Mononuclear cell (primary cell): ENCODE data around the gene PCYOX1L. TPM values are rescaled to one million over a fixed set of nuclear protein-coding genes. Genes with fewer than 3 reads are reported as not detected.
"Not testable (repeated sequence)": the region's sequence is repeated elsewhere in the genome, so short reads cannot be mapped to it uniquely, and the experiment has no call there.

Experiments used
- H3K27me3 ChIP-seq: 2 replicates; pipeline ENCODE4 v1.6.0; 2011; ENCODE audit warnings: low read length, control low read depth; ENCODE audit not compliant: insufficient read depth
- H3K4me1 ChIP-seq: 2 replicates; pipeline ENCODE4 v1.5.1; 2011; ENCODE audit warnings: mild to moderate bottlenecking, low read length, control low read depth; ENCODE audit not compliant: insufficient read depth
- H3K4me3 ChIP-seq: 2 replicates; pipeline ENCODE4 v1.5.1; 2011; ENCODE audit warnings: mild to moderate bottlenecking, low read length, moderate library complexity
- H3K9me3 ChIP-seq: 2 replicates; pipeline ENCODE4 v1.5.1; 2011; ENCODE audit warnings: low read depth, mild to moderate bottlenecking, control low read depth, low read length
- total RNA-seq: library from RNA; depleted of rRNA; stranded (reverse); fragments of >200 nt; gene quantifications from one replicate; pipeline ENCODE4 v1.2.3, GENCODE V29; 2012

Gene PCYOX1L
- total RNA-seq, 1 donor = 9.2 TPM

GRCh38 chr5:149381261-149381985, 23.6 kb downstream of the PCYOX1L start:
- Histone ChIP-seq H3K4me3 (no peak overlapping the region), H3K9me3 (no peaks in the 10 kb centered on the region), H3K4me1 (no peaks in the 10 kb centered on the region), H3K27me3 (no peaks in the 10 kb centered on the region)

GRCh38 chr5:149381986-149382338, 24.1 kb downstream of the PCYOX1L start:
- Histone ChIP-seq H3K9me3 (no peaks in the 10 kb centered on the region), H3K4me3 (no peak overlapping the region), H3K4me1 (no peaks in the 10 kb centered on the region), H3K27me3 (no peaks in the 10 kb centered on the region)

DNA sequence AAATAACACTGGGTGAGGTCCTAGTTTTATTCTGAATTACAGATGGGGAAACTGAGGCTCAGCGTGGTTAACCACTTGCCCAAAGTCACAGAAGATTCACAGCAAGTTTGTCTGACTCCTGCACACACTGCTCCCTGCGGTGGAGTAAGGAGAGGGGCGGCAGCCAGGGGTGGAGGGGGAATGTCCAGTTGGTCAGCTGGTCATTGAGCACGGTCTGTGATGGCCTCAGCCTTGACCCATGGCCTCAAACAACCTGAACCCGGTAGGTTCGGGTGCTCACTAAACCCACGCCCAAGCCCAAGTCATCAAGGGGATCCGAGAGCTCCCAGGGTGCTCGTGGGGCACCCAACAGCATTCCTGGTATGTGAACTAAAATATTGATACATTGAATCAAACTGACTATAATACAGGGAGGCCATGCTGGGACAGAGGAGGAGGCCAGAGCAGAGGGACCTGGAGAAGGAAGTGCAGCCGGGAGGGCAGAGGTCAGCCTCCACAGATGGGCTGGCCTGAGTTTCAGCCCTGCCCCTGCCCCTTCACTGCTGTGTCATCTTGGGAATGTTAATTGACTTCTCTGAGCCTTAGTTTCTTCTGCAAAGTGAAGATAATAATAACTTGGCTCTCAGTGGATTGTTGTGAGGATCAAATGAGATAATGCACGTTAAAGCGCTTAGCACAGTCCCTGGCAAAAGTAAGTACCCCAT, 24.8 kb downstream of the PCYOX1L start:
- Histone ChIP-seq H3K27me3 (no peaks in the 10 kb centered on the region), H3K4me3 (no peak overlapping the region), H3K9me3 (no peaks in the 10 kb centered on the region), H3K4me1 (no peaks in the 10 kb centered on the region)

- Histone ChIP-seq H3K4me3 (no peak overlapping the region), H3K4me1 (no peaks in the 10 kb centered on the region), H3K27me3 (no peaks in the 10 kb centered on the region), H3K9me3 (no peaks in the 10 kb centered on the region)
Measured at GRCh38 chr5:149383399-149383798, 25.6 kb downstream of the PCYOX1L start.

DNA sequence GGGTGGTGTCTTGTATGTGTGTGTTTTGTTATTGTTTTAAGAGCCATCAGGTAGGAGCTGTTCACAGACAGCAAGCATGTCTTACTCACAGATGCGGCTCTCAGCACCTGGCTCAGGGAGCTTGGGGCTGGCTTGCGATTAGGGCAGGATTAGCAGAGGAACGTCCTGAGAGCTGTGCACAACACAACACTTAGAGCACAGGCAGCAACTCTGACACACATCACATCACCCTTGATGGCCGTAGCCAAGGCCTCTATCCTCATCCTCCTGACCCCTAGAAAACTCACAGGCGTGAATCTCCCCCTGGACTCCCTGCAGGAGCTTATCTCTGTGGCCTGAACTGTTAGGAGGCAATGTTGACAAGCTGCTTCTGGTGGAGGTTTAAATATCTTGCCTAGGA, 28.3 kb downstream of the PCYOX1L start:
- H3K9me3 ChIP-seq = no peaks in the 10 kb centered on the region

DNA sequence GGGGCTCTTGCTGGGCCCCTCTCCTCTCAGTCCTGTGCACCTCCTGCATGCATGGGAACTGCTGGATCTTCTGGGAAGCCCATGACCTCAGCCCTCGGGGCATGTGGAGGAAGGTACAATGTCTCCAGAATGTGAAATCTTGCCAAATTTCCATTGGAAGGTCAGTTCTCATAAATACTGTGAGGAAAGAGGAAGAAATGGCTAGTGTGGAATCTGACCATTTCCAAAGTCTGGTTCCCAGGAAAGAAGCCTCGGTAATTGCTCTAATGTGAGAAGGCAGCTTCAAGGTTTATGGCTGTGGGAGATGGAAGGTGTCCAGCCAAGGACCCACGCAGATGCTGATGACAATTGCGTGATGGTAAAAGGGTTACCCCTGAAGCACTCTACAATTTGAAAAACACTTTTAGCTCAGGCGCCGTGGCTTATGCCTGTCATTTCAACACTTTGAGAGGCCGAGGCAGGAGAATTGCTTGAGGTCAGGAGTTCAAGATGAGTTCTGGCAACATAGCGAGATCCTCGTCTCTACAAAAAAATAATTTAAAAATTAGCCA, 29.3 kb downstream of the PCYOX1L start:
- H3K9me3 ChIP-seq = no peaks in the 10 kb centered on the region
- H3K4me1 ChIP-seq = no peaks in the 10 kb centered on the region
- H3K27me3 ChIP-seq = no peaks in the 10 kb centered on the region
- H3K4me3 ChIP-seq = no peak overlapping the region

More for the DNA sequence above, 28.3 kb downstream of the PCYOX1L start:
- H3K4me1 ChIP-seq = no peaks in the 10 kb centered on the region
- no peak overlapping the region for H3K4me3 ChIP-seq
- H3K27me3 ChIP-seq = no peaks in the 10 kb centered on the region

- no peak overlapping the region for H3K4me3 ChIP-seq
- H3K9me3 ChIP-seq = no peaks in the 10 kb centered on the region
- no peaks in the 10 kb centered on the region for H3K27me3 ChIP-seq
- no peaks in the 10 kb centered on the region for H3K4me1 ChIP-seq
Measured at GRCh38 chr5:149387982-149388381, 30.1 kb downstream of the PCYOX1L start.

GRCh38 chr5:149388498-149389190, 30.8 kb downstream of the PCYOX1L start:
- no peak overlapping the region for H3K4me3 ChIP-seq
- no peaks in the 10 kb centered on the region for H3K27me3 ChIP-seq
- H3K9me3 ChIP-seq = no peaks in the 10 kb centered on the region
- no peaks in the 10 kb centered on the region for H3K4me1 ChIP-seq

- Histone ChIP-seq H3K4me3 (no peak overlapping the region), H3K27me3 (no peaks in the 10 kb centered on the region), H3K9me3 (no peaks in the 10 kb centered on the region), H3K4me1 (no peaks in the 10 kb centered on the region)
Measured at GRCh38 chr5:149389552-149390495, 32.0 kb downstream of the PCYOX1L start.

GRCh38 chr5:149391076-149391475, 33.2 kb downstream of the PCYOX1L start:
- not testable (repeated sequence) for H3K27me3 ChIP-seq, H3K4me3 ChIP-seq, H3K4me1 ChIP-seq, H3K9me3 ChIP-seq

DNA sequence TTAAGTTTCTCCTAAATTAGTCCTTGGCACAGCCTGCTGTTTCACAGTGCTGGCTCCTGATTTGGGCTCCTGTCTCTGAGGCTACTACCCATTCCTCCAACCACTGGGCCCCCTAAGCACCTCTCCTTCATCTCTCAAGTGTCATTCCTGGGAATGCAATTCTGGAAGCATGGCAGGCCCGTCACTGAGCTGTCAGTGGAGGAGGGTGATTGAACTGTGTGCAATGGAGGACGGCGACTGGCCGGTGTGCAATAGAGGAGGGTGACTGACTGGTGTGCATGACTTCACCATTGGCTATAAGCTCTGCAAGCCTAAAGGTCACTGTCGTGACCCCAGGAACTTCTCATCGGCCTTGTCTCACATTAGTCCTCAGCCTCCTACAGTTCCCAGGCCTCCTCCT, 33.7 kb downstream of the PCYOX1L start:
- Histone ChIP-seq H3K9me3 (no peaks in the 10 kb centered on the region), H3K4me3 (no peak overlapping the region), H3K4me1 (no peaks in the 10 kb centered on the region), H3K27me3 (no peaks in the 10 kb centered on the region)

DNA sequence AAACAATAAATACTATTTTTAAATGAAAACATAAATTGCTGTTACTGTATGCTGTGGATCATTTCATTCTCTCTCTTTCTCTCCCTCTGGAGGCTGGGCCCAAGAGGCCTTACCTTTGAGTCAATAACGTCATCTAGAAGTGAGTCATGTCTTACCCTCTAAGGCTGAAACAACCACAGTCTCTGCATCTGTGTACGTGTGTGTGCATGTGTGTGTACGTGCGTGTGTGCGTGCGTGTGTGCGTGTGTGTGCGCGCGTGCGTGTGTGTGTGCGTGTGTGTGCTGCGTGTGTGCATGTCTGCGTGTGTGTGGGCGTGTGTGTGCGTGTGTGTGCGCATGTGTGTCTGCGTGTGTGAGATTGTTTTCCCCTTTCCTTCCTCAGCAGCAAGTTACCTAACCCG, 34.9 kb downstream of the PCYOX1L start:
- H3K4me1 ChIP-seq = no peaks in the 10 kb centered on the region
- no peak overlapping the region for H3K4me3 ChIP-seq
- no peaks in the 10 kb centered on the region for H3K27me3 ChIP-seq
- no peaks in the 10 kb centered on the region for H3K9me3 ChIP-seq

- not testable (repeated sequence) for H3K9me3 ChIP-seq, H3K4me1 ChIP-seq, H3K27me3 ChIP-seq, H3K4me3 ChIP-seq
Measured at GRCh38 chr5:149394996-149395395, 37.1 kb downstream of the PCYOX1L start.

- H3K4me1 ChIP-seq = no peaks in the 10 kb centered on the region
- H3K27me3 ChIP-seq = no peaks in the 10 kb centered on the region
- no peak overlapping the region for H3K4me3 ChIP-seq
- H3K9me3 ChIP-seq = no peaks in the 10 kb centered on the region
Measured at GRCh38 chr5:149397530-149397929, 39.7 kb downstream of the PCYOX1L start.
